Smooth muscle cell of the brain vasculature (primary cell): ENCODE data around the gene DAZAP1.

ENCODE experiments used
- DNase-seq: peaks from one replicate; pipeline ENCODE4 v3.0.0-alpha.2; 2012; ENCODE audit warnings: low read depth, low spot score

Gene DAZAP1

DNA sequence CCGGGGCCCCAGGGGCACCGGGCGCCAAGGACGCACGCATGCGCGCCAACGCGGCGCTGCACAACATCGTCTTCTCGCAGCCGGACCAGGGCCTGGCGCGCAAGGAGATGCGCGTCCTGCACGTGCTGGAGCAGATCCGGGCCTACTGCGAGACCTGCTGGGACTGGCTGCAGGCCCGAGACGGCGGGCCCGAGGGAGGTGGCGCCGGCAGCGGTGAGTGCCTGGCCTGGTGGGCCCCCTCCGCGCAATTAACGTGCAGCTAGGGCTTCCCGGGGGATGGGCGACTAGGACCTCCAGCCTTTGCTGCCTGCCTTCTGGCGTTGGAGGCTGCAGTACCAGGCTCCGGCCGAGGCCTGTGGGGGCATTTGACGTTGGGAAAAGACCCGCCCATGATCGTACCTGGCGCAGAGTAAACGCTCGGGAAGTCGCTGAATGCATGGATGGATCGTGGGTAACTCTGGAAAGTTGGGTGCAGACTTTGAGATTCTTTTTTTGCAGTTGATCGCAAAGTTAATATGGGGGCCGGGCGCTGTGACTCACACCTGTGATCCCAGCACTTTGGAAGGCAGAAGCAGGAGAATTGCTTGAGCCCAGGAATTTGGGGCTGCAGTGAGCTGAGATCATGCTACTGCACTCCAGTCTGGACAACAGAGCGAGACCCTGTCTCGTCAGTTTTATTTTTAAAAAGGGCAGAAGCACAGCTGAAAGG lies 49.8 kb downstream of the DAZAP1 start:
- DNase-seq: no peak

DNA sequence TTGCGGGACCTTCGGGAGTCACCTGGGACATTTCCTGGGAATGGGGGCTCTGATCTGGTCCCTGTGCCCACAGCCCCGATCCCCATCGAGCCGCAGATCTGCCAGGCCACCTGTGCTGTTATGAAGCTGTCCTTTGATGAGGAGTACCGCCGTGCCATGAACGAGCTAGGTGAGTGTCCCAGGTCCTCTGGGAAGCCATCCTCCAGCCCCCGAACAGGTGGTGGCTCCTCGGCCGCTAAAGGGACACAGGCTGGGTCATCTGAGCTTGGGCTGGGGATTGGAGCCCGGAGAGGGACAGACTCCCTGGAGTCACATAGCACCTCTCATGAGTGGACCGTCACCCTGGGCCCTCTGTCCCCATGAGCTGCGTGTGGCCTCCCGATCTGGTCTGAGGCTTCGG lies 50.5 kb downstream of the DAZAP1 start:
- no peak for DNase-seq

DNA sequence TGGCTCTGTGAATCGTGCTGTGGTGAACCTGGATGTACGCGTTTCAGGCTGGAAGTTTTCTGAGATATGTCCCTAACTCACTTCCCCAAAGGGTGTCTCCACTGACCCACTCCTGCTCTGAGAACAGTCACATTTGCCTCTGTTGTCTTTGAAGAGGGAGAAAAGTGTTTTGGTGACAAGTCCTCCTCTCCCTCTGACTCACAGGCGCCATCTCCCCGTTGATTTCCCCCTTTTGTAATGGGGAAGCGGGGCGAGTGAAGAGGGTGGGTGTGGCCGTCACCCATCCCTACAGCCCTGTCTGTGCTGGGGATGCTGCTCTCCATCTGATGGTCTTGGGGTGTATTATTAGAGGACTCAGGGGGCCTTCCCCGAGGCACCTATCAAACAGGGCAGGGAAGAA lies 52.1 kb downstream of the DAZAP1 start:
- DNase-seq: no peak

- DNase-seq: no peak
Observed at GRCh38 chr19:1460033-1460995, 52.9 kb downstream of the DAZAP1 start.

DNA sequence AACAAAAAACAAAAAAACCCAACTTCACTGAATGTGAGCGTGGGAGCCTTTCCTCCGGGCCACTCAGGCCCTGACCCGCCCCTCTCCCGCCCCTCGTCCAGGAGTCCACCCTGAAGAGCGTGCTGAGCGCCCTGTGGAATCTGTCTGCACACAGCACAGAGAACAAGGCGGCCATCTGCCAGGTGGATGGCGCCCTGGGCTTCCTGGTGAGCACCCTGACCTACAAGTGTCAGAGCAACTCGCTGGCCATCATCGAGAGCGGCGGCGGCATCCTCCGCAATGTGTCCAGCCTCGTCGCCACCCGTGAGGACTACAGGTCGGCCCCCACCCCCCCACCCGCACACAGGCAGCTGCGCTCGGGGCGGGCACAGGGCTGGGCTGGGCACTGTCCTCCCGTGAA lies 54.5 kb downstream of the DAZAP1 start:
- DNase-seq: no peak

DNA sequence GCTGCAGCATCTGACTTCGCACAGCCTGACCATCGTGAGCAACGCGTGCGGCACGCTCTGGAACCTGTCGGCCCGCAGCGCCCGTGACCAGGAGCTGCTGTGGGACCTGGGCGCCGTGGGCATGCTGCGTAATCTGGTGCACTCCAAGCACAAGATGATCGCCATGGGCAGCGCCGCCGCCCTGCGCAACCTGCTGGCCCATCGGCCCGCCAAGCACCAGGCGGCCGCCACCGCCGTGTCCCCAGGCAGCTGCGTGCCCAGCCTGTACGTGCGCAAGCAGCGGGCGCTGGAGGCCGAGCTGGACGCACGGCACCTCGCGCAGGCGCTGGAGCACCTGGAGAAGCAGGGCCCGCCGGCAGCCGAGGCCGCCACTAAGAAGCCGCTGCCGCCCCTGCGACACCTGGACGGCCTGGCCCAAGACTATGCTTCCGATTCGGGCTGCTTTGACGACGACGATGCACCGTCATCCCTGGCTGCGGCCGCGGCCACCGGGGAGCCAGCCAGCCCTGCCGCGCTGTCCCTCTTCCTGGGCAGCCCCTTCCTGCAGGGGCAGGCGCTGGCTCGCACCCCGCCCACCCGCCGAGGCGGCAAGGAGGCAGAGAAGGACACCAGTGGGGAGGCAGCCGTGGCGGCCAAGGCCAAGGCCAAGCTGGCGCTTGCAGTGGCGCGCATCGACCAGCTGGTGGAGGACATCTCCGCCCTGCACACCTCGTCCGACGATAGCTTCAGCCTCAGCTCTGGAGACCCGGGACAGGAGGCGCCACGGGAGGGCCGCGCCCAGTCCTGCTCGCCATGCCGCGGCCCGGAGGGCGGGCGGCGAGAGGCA lies 58.0 kb downstream of the DAZAP1 start:
- no peak for DNase-seq

GRCh38 chr19:1466018-1466460 lies 58.7 kb downstream of the DAZAP1 start:
- DNase-seq: no peak

- DNase-seq: no peak
Observed at GRCh38 chr19:1466461-1467214, 59.3 kb downstream of the DAZAP1 start.

DNA sequence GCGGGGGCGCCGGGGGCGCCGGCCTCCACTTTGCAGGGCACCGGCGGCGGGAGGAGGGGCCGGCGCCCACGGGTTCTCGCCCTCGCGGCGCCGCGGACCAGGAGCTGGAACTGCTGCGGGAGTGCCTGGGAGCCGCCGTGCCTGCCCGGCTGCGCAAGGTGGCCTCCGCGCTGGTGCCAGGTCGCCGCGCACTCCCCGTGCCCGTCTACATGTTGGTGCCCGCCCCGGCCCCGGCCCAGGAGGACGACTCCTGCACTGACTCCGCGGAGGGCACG lies 59.8 kb downstream of the DAZAP1 start:
- DNase-seq: no peak

DNA sequence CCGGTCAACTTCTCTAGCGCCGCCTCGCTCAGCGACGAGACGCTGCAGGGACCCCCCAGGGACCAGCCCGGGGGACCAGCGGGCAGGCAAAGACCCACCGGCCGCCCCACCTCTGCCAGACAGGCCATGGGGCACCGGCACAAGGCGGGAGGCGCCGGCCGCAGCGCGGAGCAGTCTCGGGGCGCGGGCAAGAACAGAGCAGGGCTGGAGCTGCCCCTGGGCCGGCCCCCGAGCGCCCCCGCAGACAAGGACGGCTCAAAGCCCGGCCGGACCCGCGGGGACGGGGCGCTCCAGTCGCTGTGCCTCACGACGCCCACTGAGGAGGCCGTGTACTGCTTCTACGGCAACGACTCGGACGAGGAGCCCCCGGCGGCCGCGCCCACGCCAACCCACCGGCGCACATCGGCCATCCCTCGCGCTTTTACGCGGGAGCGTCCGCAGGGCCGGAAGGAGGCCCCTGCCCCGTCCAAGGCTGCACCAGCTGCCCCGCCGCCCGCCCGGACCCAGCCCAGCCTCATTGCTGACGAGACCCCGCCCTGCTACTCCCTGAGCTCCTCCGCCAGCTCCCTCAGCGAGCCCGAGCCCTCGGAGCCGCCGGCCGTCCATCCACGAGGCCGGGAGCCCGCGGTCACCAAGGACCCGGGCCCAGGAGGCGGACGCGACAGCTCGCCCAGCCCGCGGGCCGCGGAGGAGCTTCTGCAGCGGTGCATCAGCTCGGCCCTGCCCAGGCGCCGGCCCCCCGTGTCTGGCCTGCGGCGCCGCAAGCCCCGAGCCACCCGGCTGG lies 60.3 kb downstream of the DAZAP1 start:
- DNase-seq: no peak

DNA sequence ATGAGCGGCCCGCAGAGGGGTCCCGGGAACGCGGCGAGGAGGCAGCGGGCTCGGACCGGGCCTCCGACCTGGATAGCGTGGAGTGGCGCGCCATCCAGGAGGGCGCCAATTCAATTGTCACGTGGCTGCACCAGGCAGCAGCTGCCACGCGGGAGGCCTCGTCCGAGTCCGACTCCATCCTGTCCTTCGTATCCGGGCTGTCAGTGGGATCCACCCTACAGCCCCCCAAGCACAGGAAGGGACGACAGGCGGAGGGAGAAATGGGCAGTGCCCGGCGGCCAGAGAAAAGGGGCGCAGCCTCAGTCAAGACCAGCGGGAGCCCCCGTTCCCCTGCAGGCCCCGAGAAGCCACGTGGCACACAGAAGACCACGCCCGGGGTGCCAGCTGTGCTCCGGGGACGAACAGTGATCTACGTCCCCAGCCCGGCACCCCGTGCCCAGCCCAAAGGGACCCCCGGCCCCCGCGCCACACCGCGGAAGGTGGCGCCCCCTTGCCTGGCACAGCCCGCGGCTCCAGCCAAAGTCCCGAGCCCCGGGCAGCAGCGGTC lies 61.0 kb downstream of the DAZAP1 start:
- no peak for DNase-seq

- no peak for DNase-seq
Observed at GRCh38 chr19:1468821-1469254, 61.5 kb downstream of the DAZAP1 start.

DNA sequence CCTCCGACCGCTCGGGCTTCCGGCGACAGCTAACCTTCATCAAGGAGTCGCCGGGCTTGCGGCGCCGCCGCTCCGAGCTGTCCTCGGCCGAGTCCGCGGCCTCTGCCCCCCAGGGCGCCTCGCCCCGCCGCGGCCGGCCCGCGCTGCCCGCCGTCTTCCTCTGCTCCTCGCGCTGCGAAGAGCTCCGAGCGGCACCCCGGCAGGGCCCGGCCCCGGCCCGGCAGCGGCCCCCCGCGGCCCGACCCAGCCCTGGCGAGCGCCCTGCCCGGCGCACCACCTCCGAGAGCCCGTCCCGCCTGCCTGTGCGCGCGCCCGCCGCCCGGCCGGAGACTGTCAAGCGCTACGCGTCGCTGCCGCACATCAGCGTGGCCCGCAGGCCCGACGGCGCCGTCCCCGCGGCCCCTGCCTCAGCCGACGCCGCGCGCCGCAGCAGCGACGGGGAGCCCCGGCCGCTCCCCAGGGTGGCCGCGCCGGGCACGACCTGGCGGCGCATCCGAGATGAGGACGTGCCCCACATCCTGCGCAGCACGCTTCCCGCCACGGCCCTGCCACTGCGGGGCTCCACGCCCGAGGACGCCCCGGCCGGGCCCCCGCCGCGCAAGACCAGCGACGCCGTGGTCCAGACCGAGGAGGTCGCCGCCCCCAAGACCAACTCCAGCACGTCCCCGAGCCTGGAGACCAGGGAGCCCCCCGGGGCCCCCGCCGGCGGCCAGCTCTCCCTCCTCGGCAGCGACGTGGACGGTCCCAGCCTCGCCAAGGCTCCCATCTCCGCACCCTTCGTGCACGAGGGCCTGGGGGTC lies 62.1 kb downstream of the DAZAP1 start:
- DNase-seq: no peak

GRCh38 chr19:1470055-1470304 lies 62.6 kb downstream of the DAZAP1 start:
- no peak for DNase-seq

GRCh38 chr19:1470305-1471009 lies 63.1 kb downstream of the DAZAP1 start:
- DNase-seq: no peak

- DNase-seq: no peak
Observed at GRCh38 chr19:1471010-1471514, 63.7 kb downstream of the DAZAP1 start.

- DNase-seq: no peak
Observed at GRCh38 chr19:1471515-1472160, 64.3 kb downstream of the DAZAP1 start.
